CD4-positive, alpha-beta T cell treated with Interleukin-2 at 100 ng/mL for 4 hours (primary cell): ENCODE data around the gene MRM3.
"Not testable (repeated sequence)": the region's sequence is repeated elsewhere in the genome, so short reads cannot be mapped to it uniquely, and the experiment has no call there.

Source experiments
- DNase-seq: peaks from one replicate; pipeline ENCODE4 v3.0.0-alpha.2; 2020; ENCODE audit warnings: low spot score

MRM3 gene

DNA sequence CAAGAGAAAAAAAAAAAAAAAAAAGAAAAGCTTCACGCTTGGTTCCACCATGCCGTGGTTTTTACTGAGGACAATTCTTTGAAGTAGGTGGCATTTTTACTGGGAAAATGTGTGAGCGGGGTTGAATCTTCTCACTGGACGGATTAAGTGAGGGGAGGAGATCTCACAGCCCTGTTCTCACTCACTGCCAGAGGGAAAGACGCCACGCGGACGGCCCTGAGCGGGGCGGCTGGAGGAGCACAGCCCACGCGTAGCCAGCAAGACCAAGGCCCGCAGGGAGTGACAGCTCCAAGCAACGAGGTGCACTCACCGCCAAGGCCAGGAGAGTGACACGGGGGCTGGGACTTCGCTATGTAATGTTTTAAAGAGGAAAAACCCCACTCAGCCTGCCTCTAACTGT is 43.1 kb downstream of the MRM3 start:
- DNase-seq = no peak

DNA sequence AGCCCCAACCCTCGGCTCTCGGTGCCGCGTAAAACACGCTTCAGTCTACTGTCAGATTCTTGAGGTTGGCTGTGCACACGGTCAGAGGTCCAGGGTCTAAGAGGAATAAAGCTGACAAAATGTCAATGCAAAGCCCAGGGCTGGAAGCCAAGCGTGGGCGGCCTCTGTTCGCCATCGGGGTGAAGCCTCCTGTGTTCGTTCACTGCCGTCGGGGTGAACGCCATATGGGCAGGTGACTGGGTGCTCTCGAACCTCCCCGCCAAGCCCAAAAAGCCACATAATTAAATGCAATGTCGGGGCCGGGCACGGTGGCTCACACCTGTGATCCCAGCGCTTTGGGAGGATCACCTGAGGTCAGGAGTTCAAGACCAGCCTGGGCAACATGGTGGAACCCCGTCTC is 44.6 kb downstream of the MRM3 start:
- DNase-seq = no peak

- DNase-seq = no peak
Measured at GRCh38 chr17:828761-829160, 46.6 kb downstream of the MRM3 start.

DNA sequence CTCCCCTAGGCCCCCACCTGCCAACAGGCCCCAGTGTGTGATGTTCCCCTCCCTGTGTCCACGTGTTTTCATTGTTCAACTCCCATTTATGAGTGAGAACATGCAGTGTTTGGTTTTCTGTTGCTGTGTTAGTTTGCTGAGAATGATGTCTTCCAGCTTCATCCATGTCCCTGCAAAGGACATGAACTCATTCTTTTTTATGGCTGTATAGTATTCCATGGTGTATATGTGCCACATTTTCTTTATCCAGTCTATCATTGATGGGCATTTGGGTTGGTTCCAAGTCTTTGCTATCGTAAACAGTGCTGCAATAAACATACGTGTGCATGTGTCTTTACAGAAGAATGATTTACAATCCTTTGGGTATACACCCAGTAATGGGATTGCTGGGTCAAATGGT is 47.5 kb downstream of the MRM3 start:
- not testable (repeated sequence) for DNase-seq

DNA sequence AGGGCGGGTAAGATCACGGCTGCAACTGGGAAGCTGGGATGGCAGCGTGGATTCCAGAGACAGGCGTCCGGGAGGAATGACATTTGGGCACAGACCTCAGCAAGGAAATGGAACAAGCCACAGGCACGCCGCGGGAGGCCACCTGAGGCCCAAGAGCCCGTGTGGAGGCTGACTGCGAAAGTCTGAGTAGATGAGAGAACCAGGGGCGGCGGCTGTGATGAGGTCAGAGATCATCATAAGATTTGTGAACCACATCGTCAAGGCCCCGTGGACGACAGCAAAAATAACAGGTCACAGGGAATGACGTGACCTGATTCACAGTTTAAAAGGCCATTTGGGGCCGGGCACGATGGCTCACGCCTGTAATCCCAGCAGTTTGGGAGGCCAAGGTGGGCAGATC is 48.2 kb downstream of the MRM3 start:
- no peak for DNase-seq

DNA sequence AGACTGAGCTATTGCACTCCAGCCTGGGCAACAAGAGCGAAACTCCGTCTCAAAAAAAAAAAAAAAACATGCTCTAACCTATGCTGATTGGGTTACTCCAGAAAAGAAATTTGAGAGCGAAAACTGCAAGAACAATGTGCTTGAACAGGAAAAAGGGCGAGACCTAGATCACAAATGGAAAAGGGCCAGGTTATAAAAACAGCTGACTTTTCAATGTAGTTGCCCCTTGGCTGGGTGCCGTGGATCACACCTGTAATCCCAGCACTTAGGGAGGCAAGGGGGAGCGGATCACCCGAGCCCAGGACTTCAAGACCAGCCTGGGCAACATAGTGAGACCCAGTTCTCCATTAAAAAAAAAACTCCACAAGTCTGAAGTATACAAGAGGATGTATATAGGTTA is 48.8 kb downstream of the MRM3 start:
- no peak for DNase-seq

DNA sequence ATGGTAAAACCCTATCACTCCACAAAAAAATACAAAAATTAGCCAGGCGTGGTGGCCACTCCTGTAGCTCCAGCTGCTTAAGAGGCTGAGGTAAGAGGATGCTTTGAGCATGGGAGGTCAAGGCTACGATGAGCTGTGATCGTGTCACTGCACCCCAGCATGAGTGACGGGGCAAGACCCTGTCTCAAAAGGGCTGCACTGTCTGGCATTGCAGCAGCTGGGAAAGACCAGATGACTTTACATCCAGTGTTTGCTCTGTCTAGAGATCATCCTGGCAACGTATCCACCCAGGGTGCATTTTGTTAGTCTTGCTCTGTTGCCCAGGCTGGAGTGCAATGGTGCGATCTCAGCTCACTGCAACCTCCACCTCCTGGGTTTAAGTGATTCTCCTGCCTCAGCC is 52.0 kb downstream of the MRM3 start:
- DNase-seq = no peak

DNA sequence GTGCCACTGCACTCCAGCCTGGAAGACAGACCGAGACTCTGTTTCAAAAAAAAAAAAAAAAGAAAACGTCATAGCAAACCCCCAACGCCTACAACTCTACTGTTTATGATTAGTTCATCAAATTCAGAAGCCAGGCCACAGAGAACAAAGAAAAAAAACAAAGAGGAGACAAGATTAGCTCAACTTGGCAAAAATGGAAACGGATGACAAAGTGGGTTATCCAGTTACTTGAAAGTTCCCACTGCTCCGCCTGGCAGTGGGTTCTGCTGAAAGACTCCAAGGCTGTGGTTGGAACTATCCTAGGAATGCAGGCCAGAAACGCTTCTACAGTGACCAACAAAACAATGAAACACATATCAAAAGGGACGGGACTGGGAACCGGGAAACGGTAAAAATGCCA is 53.1 kb downstream of the MRM3 start:
- no peak for DNase-seq

DNA sequence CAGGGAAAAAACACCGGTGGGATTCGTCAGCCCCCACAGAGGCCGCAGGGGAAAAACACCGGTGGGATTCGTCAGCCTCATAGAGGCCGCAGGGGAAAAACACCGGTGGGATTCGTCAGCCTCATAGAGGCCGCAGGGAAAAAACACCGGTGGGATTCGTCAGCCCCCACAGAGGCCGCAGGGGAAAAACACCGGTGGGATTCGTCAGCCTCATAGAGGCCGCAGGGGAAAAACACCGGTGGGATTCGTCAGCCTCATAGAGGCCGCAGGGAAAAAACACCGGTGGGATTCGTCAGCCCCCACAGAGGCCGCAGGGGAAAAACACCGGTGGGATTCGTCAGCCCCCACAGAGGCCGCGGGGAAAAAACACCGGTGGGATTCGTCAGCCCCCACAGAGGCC is 53.6 kb downstream of the MRM3 start:
- not testable (repeated sequence) for DNase-seq

GRCh38 chr17:836151-836550 is 54.0 kb downstream of the MRM3 start:
- DNase-seq = no peak

- DNase-seq = no peak
Measured at GRCh38 chr17:838486-838885, 56.3 kb downstream of the MRM3 start.

GRCh38 chr17:841313-841712 is 59.2 kb downstream of the MRM3 start:
- DNase-seq = no peak
